Measurements from ENCODE around the gene RBM39.

DNA sequence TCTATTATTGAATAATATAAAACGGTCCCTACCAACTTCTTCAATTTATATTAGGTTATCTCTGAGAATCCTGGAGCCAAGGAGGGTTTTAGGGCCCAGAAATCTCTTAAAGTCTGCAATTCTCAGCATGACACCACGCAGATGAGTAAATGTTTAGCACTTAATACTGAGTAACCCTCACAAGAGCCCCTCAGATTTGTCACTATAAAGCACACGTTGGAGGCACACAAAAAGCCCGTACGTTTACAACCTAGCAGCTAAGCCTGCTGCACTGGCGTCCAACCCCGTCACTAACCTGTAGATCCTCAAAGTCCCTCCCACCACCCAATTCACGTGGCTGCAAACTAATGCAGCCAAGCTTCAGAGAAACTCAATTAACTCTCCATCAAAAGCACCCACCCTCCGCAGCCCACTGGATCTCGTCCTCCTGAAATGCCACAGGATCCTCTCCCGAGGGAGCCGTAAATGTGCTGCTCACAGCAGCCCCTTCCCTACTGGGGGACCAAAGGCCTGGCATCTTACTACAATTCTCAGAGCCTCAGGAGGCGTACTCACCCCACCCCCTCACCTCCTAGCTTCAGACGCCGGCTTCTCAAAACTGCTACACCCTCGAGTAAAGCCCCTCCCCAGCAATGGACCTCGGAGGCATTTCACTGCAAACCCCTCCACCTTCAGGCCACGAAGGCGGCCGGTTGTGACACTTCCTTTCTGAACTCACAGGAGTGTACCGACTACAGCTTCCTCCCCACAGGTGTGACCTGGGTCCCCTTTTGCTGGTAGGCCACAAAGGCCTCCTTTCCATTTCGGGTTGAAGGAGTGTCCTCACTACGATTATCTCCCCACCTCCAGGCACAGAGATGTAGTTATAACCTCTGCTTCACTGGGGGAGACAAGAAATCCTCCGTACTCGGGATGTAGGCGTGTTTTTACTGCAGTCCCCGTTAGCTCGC is 78.3 kb downstream of the RBM39 start:
- TF ChIP-seq, protein P1, sequence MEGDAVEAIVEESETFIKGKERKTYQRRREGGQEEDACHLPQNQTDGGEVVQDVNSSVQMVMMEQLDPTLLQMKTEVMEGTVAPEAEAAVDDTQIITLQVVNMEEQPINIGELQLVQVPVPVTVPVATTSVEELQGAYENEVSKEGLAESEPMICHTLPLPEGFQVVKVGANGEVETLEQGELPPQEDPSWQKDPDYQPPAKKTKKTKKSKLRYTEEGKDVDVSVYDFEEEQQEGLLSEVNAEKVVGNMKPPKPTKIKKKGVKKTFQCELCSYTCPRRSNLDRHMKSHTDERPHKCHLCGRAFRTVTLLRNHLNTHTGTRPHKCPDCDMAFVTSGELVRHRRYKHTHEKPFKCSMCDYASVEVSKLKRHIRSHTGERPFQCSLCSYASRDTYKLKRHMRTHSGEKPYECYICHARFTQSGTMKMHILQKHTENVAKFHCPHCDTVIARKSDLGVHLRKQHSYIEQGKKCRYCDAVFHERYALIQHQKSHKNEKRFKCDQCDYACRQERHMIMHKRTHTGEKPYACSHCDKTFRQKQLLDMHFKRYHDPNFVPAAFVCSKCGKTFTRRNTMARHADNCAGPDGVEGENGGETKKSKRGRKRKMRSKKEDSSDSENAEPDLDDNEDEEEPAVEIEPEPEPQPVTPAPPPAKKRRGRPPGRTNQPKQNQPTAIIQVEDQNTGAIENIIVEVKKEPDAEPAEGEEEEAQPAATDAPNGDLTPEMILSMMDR (IDR thresholded peaks at IDR 0.05), result no peak
- TF ChIP-seq ZFX (IDR thresholded peaks at IDR 0.05; ENCODE audit: borderline replicate concordance), result no peak
